HUES48 (cell line): Measurements from ENCODE around the gene MCM5.

Experiments
- H3K27ac ChIP-seq: one replicate; pipeline ENCODE4 v1.7.0; 2013; ENCODE audit warnings: low read depth, low read length, inconsistent platforms
- H3K27me3 ChIP-seq: 2 replicates; pipeline ENCODE4 v1.6.1; 2013; ENCODE audit warnings: mild to moderate bottlenecking, low read length; ENCODE audit not compliant: control insufficient read depth, insufficient read depth
- H3K36me3 ChIP-seq: 2 replicates; pipeline ENCODE4 v1.6.1; 2013; ENCODE audit warnings: low read length; ENCODE audit not compliant: control insufficient read depth, insufficient read depth
- H3K4me1 ChIP-seq: 2 replicates; pipeline ENCODE4 v1.6.1; 2013; ENCODE audit warnings: mild to moderate bottlenecking, low read length; ENCODE audit not compliant: control insufficient read depth, insufficient read depth
- H3K4me3 ChIP-seq: 2 replicates; pipeline ENCODE4 v1.5.1; 2013; ENCODE audit warnings: mild to moderate bottlenecking, low read depth, low read length
- H3K9ac ChIP-seq: 2 replicates; pipeline ENCODE4 v1.6.1; 2013; ENCODE audit warnings: mild to moderate bottlenecking, low read depth, low read length, moderate library complexity
- H3K9me3 ChIP-seq: 2 replicates; pipeline ENCODE4 v1.6.1; 2013; ENCODE audit warnings: low read length; ENCODE audit not compliant: control insufficient read depth, insufficient read depth

The MCM5 gene

GRCh38 chr22:35443338-35443737 is 43.4 kb downstream of the MCM5 start:
- Histone ChIP-seq H3K9ac (no peak overlapping the region), H3K9me3 (no peaks in the 10 kb centered on the region), H3K27me3 (no peaks in the 10 kb centered on the region), H3K4me3 (no peak overlapping the region), H3K36me3 (no peaks in the 10 kb centered on the region), H3K27ac (no peak overlapping the region), H3K4me1 (peaks cover 1% of the 10 kb centered on the region; the same call in 1 of the 2 replicates)

- H3K36me3 ChIP-seq, result no peaks in the 10 kb centered on the region
- H3K27ac ChIP-seq, result no peak overlapping the region
- peaks cover 3% of the 10 kb centered on the region; the same call in 1 of the 2 replicates for H3K4me1 ChIP-seq
- H3K27me3 ChIP-seq, result no peaks in the 10 kb centered on the region
- H3K9me3 ChIP-seq, result no peaks in the 10 kb centered on the region
- no peak overlapping the region for H3K4me3 ChIP-seq
- H3K9ac ChIP-seq, result no peak overlapping the region
Observed at GRCh38 chr22:35443790-35444684, 44.1 kb downstream of the MCM5 start.

GRCh38 chr22:35444685-35445399 is 44.9 kb downstream of the MCM5 start:
- H3K27me3 ChIP-seq, result no peaks in the 10 kb centered on the region
- H3K27ac ChIP-seq, result no peak overlapping the region
- no peak overlapping the region for H3K9ac ChIP-seq
- peaks cover 3% of the 10 kb centered on the region; the same call in 1 of the 2 replicates for H3K4me1 ChIP-seq
- H3K36me3 ChIP-seq, result no peaks in the 10 kb centered on the region
- H3K4me3 ChIP-seq, result no peak overlapping the region
- no peaks in the 10 kb centered on the region for H3K9me3 ChIP-seq

DNA sequence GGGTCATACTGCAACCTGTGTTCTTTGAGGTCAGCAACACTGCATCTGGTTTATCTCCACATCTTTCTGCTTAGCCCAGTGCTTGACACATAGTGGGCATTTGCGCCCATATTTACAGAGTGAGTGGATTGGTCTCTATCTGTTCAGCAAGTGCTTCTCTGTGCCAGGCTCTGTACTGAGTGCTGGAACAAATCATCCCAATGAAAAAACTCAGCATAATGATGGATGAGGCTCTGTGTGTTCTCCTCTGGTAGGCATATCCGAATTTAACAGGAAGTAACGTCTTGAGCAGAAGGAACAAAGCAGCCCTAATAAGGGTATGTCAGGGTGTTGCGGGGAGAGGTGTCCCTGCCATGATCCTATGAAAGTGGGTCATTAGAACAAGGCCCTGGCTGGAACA is 46.0 kb downstream of the MCM5 start:
- H3K9me3 ChIP-seq, result no peaks in the 10 kb centered on the region
- no peaks in the 10 kb centered on the region for H3K27me3 ChIP-seq
- H3K4me1 ChIP-seq, result peaks cover 3% of the 10 kb centered on the region; the same call in 1 of the 2 replicates
- H3K36me3 ChIP-seq, result no peaks in the 10 kb centered on the region
- H3K4me3 ChIP-seq, result no peak overlapping the region
- no peak overlapping the region for H3K9ac ChIP-seq
- no peak overlapping the region for H3K27ac ChIP-seq

DNA sequence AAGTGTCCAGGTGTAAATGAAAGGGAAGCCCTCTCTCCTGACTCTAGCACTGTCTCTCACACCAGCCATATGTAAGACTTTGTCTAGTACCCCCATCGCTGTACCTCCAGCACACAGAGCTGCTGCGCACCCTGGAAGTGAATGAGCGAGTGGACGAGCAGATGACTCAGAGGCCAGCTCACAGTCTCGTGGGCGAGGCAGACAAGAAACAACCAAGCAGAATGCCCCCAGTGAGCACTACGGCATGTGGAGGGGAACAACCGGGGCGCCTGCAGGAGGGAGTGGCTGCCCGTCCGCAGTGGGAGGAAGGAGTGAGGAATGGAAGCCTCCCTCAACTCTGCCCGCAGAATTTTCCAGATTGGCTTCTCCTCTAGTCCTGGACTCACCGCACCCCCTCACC is 46.4 kb downstream of the MCM5 start:
- peaks cover 3% of the 10 kb centered on the region; the same call in 1 of the 2 replicates for H3K4me1 ChIP-seq
- no peak overlapping the region for H3K9ac ChIP-seq
- H3K27ac ChIP-seq, result no peak overlapping the region
- no peaks in the 10 kb centered on the region for H3K36me3 ChIP-seq
- no peak overlapping the region for H3K4me3 ChIP-seq
- no peaks in the 10 kb centered on the region for H3K27me3 ChIP-seq
- no peaks in the 10 kb centered on the region for H3K9me3 ChIP-seq

- H3K4me1 ChIP-seq, result peaks cover 3% of the 10 kb centered on the region; the same call in 1 of the 2 replicates
- H3K9ac ChIP-seq, result no peak overlapping the region
- H3K27ac ChIP-seq, result no peak overlapping the region
- no peaks in the 10 kb centered on the region for H3K27me3 ChIP-seq
- H3K9me3 ChIP-seq, result no peaks in the 10 kb centered on the region
- no peak overlapping the region for H3K4me3 ChIP-seq
- H3K36me3 ChIP-seq, result no peaks in the 10 kb centered on the region
Observed at GRCh38 chr22:35448523-35448922, 48.6 kb downstream of the MCM5 start.

DNA sequence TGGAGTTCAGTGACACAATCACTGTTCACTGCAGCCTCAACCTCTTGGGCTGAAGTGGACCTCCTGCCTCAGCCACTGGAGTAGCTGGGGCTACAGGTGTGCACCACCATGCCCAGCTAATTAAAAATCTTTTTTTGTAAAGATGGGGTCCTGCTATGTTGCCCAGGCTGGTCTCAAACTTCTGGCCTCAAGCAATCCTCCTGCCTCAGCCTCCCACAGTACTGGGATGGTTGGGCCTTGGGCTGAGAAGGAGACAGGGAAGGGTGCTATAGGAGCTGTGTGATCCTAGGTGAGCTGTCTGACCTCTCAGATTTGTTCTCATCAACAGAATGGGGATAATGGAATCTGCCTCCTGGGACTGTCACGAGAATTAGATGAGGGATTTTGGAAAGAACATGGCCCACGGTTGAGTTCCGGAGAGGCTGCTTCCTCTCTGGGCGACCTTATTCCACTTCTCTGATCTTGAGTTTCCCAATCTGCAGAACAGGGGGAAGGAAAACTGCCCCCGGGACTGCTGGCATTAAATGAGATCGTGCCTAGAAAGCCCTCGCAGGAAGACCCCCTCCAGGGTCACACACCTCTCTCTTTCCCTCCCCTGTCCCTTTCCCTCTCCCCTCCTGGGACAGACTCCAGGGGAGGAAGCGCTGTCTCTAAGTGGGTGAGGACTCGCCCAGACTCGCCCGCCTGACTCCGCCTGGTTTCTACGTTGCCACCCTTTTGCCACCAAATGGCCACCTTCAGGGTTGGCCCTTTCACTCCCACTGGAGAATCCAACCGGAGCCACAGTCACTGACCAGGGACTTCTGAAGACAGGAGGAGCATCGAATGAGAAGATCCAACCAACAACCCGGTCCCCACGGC is 50.1 kb downstream of the MCM5 start:
- Histone ChIP-seq H3K9me3 (no peaks in the 10 kb centered on the region), H3K4me3 (no peak overlapping the region), H3K9ac (no peak overlapping the region), H3K4me1 (peaks cover 3% of the 10 kb centered on the region; the same call in 1 of the 2 replicates), H3K27ac (no peak overlapping the region), H3K27me3 (no peaks in the 10 kb centered on the region), H3K36me3 (no peaks in the 10 kb centered on the region)

GRCh38 chr22:35450824-35451569 is 51.1 kb downstream of the MCM5 start:
- no peaks in the 10 kb centered on the region for H3K27me3 ChIP-seq
- H3K36me3 ChIP-seq, result no peaks in the 10 kb centered on the region
- H3K27ac ChIP-seq, result no peak overlapping the region
- H3K4me3 ChIP-seq, result no peak overlapping the region
- H3K9me3 ChIP-seq, result no peaks in the 10 kb centered on the region
- peaks cover 3% of the 10 kb centered on the region; the same call in 1 of the 2 replicates for H3K4me1 ChIP-seq
- no peak overlapping the region for H3K9ac ChIP-seq

DNA sequence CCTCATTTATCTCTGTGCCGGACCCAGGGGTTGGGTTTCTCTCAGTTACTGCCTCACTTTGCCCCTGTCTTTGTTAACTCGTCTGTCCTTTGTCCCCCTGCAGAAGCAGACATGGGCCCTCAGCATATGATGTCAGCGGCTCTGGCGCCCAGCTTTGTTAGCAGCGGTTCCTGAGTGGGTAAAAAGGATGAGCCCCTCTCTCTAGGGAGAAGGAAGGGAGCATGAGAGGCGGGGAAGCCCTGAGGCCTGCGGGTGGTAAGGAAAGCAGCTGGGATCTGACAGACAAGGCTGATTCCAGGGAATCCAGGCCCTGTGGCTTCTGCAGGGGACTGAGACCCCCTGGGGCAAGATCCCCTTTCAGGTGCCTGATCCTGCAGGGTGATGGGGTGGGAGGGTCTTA is 51.7 kb downstream of the MCM5 start:
- H3K4me1 ChIP-seq, result peaks cover 3% of the 10 kb centered on the region; the same call in 1 of the 2 replicates
- H3K9ac ChIP-seq, result no peak overlapping the region
- H3K27me3 ChIP-seq, result no peaks in the 10 kb centered on the region
- no peaks in the 10 kb centered on the region for H3K36me3 ChIP-seq
- no peak overlapping the region for H3K4me3 ChIP-seq
- H3K27ac ChIP-seq, result no peak overlapping the region
- H3K9me3 ChIP-seq, result no peaks in the 10 kb centered on the region

- H3K36me3 ChIP-seq, result no peaks in the 10 kb centered on the region
- H3K4me3 ChIP-seq, result no peak overlapping the region
- H3K9ac ChIP-seq, result no peak overlapping the region
- H3K27me3 ChIP-seq, result no peaks in the 10 kb centered on the region
- no peaks in the 10 kb centered on the region for H3K9me3 ChIP-seq
- H3K4me1 ChIP-seq, result peaks cover 3% of the 10 kb centered on the region; the same call in 1 of the 2 replicates
- no peak overlapping the region for H3K27ac ChIP-seq
Observed at GRCh38 chr22:35452351-35452781, 52.4 kb downstream of the MCM5 start.
